ENCODE measurements around the gene C6orf136.
A peak's percentile ranks its signal among the peaks of the same experiment; 100 is the strongest.

C6orf136 gene

DNA sequence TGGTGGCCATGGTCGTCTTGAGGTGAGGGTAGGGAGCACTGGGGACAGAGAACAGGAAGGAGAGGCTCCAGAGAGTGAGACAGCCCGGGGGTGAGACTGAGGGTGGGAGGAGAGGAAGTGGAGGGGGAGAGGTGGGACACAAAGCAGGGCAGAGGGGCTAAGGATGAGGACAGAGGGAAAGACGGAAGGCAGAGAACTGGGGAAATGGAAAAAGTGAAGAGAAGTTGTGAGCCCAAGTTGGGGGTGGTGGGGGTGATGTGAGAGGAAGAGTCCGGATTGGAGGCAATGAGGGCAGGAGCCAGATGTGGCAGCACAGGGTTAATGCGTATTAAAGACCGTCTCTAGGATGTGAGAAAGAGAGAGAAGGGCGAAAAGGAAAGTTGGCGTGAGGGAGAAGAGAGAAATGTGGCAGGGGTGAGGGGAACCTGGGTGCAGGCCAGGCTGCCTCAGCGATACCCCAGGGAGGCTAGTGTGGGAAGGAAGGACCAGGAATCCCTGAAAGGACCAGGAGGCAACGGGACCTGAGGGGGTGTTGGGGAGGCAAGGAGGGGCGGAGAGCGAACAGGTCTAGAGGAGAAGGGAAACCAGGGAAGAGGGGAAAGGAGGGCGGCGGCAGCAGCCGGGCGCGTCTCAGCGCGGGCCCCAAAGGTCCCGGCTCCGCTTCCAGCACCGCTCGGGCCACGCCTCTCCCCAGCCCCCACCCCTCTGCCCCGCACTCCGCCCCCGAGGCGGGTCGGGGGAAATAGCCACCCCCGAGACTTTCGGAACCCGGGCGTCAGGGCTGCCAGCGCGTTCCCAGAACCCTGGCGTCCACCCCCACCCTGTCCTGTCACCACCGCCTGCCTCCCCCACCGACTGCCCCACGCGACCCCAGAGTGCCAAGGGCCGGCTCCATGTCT is 39.3 kb downstream of the C6orf136 start, which contains the start of gene PPP1R18:
TSS of gene PPP1R18 (minus strand) at position 637 of the 899 bp plus-strand sequence. CDS start at position 10, 627 bp downstream.
- DNase-seq (ENCODE audit: low read depth in 2 of 2) = peak; percentile 64 to 77

DNA sequence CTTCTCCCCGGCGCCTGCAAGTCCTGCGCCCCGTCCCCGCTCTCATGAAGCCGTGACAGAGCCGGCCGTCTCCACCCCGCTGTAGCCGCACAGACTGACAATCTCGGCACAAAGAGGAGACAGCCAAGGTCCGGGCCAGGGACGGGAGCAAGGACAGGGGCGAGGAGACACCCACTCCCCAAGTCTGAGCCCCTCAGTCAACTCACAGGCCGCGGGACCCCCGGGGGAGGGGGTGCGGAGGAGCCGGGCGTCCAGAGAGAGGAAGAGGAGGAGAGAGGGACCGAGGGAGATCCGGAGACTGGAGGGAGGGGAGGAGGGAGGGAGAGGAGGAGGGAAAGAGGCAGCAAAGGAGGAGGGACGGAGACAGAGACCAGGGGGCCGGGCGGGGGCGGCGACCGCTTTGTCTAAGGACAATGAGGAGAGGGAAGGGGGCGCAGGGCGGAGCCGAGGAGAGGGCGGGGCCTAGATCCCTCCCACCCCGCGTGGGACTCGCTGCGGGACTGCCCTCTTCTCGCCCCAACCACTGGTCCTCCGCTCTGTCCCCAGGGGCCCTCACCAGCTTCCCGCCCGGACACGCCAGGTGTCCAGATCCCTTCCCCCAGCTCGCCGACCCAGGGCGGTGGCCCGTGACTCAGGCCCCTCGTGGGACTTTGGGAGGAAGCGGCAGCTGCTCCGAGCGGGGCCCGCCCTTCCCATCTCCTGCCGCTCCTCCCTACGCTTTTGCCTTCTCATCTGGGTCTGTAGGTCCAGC is 40.1 kb downstream of the C6orf136 start:
- peak; percentile 60 to 65 for DNase-seq (ENCODE audit: low read depth in 2 of 2)

DNA sequence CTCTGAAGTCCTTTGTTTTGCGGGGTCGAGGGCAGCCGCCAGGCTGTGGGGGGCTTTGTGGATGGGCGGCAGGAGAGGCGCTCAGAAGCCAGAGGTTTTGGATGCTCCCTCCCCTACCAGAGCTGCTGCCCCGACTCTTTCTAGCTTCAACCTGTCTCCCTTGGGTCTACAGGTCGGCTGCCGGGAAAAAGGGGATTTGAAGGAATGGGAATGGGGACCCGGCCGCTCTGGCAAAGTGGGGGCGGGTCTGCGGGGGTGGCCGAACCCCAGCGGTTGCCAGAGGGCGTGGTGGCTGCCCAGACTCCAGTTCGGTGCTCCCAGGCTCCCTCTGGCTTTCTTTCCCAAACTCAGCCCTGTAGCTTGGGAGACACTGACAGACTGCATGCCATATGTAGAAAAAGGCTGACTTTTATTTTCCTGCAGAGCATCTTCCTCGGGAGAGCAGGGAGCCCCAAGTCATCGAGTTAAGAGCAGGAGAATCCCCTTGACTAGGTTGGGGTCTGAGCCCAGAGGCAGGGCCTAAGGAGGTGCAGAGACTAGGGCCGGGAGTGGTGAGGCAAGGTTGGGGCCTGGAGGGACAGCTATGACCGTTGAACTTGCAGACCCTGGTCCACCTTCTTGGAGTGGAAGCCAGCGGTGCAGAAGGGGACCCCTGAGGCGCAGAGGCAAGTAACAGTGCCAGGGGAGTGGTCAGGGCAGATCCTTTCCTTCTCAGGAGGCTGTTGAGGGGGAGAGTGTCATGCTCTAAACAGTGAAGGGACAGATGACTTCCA is 40.9 kb downstream of the C6orf136 start:
- DNase-seq (ENCODE audit: low read depth in 2 of 2) = no peak

DNA sequence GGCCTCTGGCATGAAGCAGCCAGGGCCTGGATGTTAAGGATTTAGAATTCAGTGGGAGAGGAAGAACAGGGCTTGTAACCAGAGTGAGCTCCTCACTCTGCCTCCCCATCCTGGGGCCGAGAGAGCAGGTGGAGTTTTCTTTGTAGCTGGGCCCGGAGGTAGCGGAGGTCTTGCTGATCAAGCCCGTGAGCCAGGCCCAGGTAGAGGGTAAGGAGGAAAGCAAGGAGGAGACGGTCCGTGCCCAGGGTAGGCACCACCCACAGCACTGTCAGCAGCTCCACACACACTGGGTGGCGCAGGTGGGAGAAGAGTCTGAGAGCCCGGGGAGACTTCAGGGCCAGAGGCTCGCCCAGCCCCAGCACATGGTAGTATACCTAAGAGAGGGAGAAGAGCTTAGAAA is 41.6 kb downstream of the C6orf136 start:
- DNase-seq (ENCODE audit: low read depth in 2 of 2) = no peak

DNA sequence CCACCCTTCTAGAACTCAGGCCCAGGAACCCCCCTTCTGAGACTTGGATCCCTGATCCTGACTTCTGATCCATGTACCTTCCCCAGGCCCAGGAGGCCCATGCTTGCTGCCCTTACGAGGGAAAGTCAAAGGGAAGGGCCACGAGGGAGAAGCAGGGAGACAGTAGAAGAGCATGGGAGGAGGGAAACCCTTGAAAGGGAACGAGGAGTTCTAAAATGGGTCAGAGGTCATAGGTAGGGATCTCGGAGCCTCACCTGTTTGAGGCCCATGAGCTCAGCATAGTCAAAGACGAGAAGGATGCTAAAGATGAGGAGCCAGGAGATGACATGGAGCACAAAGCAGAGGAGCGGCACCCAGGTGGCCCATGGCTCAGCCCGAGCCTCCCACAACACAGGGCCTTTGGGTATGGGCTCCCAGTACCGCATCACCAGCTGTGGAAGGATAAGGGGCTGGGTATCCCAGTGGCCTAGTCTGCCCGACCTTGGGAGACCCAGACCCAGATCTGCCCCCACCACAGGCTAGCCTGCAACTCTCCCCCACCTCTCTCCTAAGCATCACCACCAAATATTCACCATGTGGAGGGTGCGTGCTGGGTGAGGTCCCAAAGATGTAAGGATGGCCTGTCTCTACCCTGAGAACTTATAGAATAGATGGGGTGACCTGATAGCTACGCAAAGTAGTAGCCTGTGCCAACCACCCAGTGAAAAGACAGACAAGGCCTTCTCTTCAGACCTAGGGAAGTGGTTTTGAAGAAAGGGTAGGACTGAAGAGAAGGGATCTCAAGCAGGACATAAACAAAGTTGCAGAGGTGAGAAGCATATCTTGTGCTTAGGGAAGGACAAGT is 42.3 kb downstream of the C6orf136 start:
- no peak for DNase-seq (ENCODE audit: low read depth in 2 of 2)

DNA sequence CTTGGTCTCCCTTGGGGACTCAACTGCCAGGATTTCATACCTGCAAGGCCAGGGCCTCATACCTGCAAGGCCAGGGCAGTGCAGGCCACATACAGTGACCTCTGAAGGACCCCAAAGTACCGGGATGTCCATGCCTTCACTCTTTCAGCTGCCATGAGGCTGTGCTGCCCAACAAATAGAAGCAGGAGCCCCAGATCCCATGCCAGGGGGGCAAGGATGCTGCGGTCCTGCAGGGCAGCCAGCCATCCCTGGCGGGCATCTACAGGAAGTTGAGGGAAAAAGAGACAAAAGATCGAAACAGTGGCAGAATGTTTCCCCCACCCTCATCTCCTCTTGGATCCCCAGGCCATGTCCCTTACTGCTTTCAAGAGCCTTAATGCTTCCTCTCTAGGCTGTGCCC is 43.1 kb downstream of the C6orf136 start:
- DNase-seq (ENCODE audit: low read depth in 2 of 2) = no peak

DNA sequence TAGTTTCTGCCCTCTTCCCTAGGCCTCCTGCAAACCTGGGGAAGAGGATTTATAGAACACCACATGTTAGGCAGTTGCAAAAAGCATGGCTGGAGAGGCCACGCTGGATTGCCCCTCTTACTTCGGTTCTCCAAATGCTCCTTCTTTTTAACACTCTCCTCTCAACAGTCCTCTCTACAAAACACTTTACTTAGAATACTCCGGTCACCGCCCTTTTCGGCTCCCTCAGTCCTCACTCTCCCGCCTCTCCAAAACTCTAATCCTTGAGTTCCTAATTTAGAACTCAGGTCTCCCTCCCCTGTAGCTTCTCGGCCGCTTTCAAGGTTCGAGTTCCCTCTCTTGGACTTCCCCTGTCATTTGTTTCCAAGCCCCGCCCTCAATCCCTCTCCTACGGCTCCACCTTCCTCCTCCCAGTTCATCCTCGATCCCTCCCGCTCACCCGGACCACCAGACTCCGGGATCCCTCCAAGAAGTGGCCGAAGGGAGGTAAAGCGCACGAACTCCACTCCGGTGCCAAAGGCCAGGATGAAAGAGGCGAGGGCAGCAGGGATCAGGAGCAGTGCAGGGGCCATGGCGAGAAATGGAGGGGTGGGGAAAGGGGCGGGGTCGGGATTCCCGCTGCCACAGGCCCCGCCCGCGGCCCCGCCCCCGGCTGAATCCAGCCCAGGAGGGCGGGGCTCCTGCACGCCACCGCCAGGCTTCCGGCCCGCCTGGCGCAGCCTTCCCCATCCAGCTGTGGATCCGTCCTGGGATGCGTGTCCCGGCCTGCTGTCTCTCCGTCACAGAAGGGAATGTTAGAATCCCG is 43.7 kb downstream of the C6orf136 start, which contains the start of gene NRM:
TSS of gene NRM (minus strand) at position 582 of the 805 bp plus-strand sequence. CDS start at position 572, 10 bp downstream.
- DNase-seq (ENCODE audit: low read depth in 2 of 2) = peak; percentile 44 to 53

DNA sequence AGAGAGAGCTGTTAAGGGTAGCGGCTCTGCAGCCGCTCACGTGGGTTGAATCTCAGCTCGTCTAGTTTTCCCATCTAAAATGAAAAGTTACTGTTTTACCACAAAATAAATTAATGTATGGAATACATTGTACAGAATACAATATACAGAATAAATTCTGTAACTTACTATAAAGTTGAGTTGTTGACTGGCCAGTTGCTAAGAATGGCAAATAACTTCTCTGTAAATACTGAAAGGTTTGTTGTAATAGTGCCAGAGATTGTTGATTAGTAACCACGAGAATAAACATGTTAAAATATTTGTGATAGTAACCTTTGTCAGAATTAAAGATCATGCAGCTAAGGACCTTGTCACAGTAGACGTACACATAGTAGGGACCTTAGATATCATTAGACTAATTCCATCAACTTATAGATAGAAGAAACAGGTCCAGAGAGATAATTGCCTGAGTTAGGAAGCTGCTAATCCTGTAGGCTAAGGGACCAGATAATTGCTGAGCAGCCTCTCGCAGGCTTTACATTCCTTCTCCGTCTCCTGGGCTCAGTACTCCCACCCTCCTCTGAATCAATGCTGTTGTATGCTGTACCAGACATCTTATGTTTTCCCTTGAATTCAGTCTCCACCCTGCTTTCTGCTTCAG is 44.4 kb downstream of the C6orf136 start:
- DNase-seq (ENCODE audit: low read depth in 2 of 2) = no peak

DNA sequence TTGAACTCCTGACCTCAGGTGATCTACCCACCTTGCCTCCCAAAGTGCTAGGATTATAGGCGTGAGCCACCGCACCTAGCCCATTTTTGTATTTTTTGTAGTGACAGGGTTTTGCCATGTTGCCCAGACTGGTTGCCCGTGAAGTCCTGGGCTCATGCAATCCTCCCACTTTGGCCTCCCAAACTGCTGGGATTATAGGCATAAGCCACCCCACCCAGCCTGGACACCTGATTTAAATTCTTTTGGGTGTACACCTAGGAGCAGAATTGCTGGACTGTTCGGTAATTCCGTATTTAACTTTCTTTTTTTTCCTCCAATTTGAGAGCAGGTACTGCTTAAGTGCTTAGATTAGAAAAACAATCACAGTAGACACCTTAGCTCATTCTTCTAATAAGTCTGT is 49.5 kb downstream of the C6orf136 start:
- no peak for DNase-seq (ENCODE audit: low read depth in 2 of 2)

DNA sequence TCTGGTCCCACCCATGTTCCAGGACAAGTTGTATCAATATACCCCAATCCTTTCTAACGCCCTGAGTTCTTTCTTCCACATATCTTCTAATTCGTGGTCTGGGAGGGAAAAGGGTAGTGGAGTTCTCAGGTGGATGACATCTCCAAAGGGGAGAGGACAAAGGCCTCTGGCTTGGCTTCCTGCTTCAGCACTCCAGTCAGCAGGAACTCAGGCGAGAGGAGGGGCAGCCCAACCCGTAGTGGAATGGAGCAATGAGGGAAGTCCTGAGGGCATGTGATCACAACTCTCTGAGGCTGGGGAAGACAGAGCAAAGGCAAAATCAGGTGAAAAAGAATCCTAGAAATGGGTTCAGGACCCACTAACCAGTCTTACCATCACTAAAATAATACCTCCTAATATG is 53.4 kb downstream of the C6orf136 start:
- no peak for DNase-seq (ENCODE audit: low read depth in 2 of 2)

All from stimulated activated CD8-positive, alpha-beta memory T cell treated with anti-CD3 and anti-CD28 coated beads, Interleukin-2, amount 100 ng/mL, for 1 hour (primary cell).